ENCODE measurements around the gene DDTL.
"Not testable (repeated sequence)": the region's sequence is repeated elsewhere in the genome, so short reads cannot be mapped to it uniquely, and the experiment has no call there.

Gene DDTL

GRCh38 chr22:23966568-23966967 is at the start of gene DDTL:
TSS of gene DDTL (plus strand) at chr22:23966888. CDS start at chr22:23966915, 27 bp downstream.
- DNase-seq: not testable (repeated sequence)

GRCh38 chr22:23920267-23920611 is 46.4 kb upstream of the DDTL start:
- DNase-seq: not testable (repeated sequence)

GRCh38 chr22:23921586-23922201 is 45.0 kb upstream of the DDTL start:
- DNase-seq: not testable (repeated sequence)

- no peak for DNase-seq
Measured at GRCh38 chr22:23922921-23923320, 43.8 kb upstream of the DDTL start.

GRCh38 chr22:23925020-23925606 is 41.6 kb upstream of the DDTL start:
- DNase-seq: no peak

- no peak for DNase-seq
Measured at GRCh38 chr22:23926561-23926960, 40.1 kb upstream of the DDTL start.

GRCh38 chr22:23938328-23939016 is 28.2 kb upstream of the DDTL start:
- DNase-seq: no peak

- no peak for DNase-seq
Measured at GRCh38 chr22:23939017-23939357, 27.7 kb upstream of the DDTL start.

GRCh38 chr22:23940166-23940565 is 26.5 kb upstream of the DDTL start:
- not testable (repeated sequence) for DNase-seq

GRCh38 chr22:23947391-23947790 is 19.3 kb upstream of the DDTL start:
- not testable (repeated sequence) for DNase-seq

GRCh38 chr22:23949764-23950163 is 16.9 kb upstream of the DDTL start:
- DNase-seq: not testable (repeated sequence)

- DNase-seq: not testable (repeated sequence)
Measured at GRCh38 chr22:23951383-23951782, 15.3 kb upstream of the DDTL start.

GRCh38 chr22:23952794-23953405 is 13.8 kb upstream of the DDTL start:
- DNase-seq: not testable (repeated sequence)

- DNase-seq: not testable (repeated sequence)
Measured at GRCh38 chr22:23953485-23953884, 13.2 kb upstream of the DDTL start.

GRCh38 chr22:23954193-23954990 is 12.3 kb upstream of the DDTL start:
- not testable (repeated sequence) for DNase-seq

GRCh38 chr22:23954991-23955305 is 11.7 kb upstream of the DDTL start:
- DNase-seq: not testable (repeated sequence)

GRCh38 chr22:23955886-23956285 is 10.8 kb upstream of the DDTL start:
- not testable (repeated sequence) for DNase-seq

GRCh38 chr22:23956301-23956900 is 10.3 kb upstream of the DDTL start:
- DNase-seq: peak; percentile 42

- not testable (repeated sequence) for DNase-seq
Measured at GRCh38 chr22:23961084-23961771, 5.5 kb upstream of the DDTL start, which contains the start of gene GSTT2B. TSS of gene GSTT2B (minus strand) at chr22:23961195. CDS start at chr22:23961131, 64 bp downstream.

- not testable (repeated sequence) for DNase-seq
Measured at GRCh38 chr22:23966094-23966493, 594 bp upstream of the DDTL start.

GRCh38 chr22:23969071-23969470 is 2.4 kb downstream of the DDTL start:
- DNase-seq: no peak

GRCh38 chr22:23970201-23970641 is 3.5 kb downstream of the DDTL start:
- DNase-seq: no peak

Measured in COR-L47 (cell line).